Skin epidermis (tissue), 12 donors: ENCODE measurements around the gene SLC18A3.

Experiments used
- H3K27ac ChIP-seq, 21 experiments: fragments of 200-600 bp; sonication (generic) in 11 of 21; one replicate each; pipeline ENCODE4 v1.5.0; 2020; ENCODE audit warnings: mild to moderate bottlenecking in 3 of 21, inconsistent platforms in 2 of 21, moderate library complexity in 2 of 21
- H3K4me3 ChIP-seq, 7 experiments: fragments of 200-600 bp; sonication (generic) in 2 of 7; one replicate each; pipeline ENCODE4 v1.5.0; 2020; ENCODE audit warnings: inconsistent platforms in 2 of 7, mild to moderate bottlenecking in 2 of 7, moderate library complexity in 1 of 7

The SLC18A3 gene

GRCh38 chr10:49595003-49595712 lies 15.0 kb upstream of the SLC18A3 start:
- no peak overlapping the region for H3K4me3 ChIP-seq
- H3K27ac ChIP-seq: no peak overlapping the region

GRCh38 chr10:49595713-49596492 lies 14.2 kb upstream of the SLC18A3 start:
- Histone ChIP-seq H3K4me3 (no peak overlapping the region), H3K27ac (no peak overlapping the region)

- Histone ChIP-seq H3K4me3 (no peak overlapping the region), H3K27ac (no peak overlapping the region)
These were observed 13.7 kb upstream of the SLC18A3 start for GRCh38 chr10:49596493-49596809.

DNA sequence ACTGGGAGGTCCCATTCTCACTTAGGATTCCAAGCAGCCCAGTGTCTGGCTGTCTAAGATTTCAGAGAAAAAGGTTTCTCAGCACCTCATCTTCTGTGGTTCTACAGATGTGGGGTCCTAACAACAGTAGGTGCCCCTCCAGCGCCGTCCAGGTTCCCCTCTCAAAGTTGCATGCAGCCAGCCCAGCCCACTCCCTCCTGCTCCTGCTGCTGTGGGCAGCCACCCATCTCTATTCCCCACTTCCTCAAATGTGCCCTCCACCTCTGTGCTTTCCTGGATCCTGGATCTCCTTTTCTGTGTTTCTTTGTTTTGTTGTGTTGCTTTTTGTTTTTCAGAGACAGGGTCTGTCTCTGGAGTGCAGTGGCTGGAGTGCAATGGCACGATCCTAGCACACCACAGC lies 13.3 kb upstream of the SLC18A3 start:
- Histone ChIP-seq H3K27ac (no peak overlapping the region), H3K4me3 (no peak overlapping the region)

- Histone ChIP-seq H3K27ac (no peak overlapping the region), H3K4me3 (no peak overlapping the region)
These were observed 12.5 kb upstream of the SLC18A3 start for GRCh38 chr10:49597426-49598163.

DNA sequence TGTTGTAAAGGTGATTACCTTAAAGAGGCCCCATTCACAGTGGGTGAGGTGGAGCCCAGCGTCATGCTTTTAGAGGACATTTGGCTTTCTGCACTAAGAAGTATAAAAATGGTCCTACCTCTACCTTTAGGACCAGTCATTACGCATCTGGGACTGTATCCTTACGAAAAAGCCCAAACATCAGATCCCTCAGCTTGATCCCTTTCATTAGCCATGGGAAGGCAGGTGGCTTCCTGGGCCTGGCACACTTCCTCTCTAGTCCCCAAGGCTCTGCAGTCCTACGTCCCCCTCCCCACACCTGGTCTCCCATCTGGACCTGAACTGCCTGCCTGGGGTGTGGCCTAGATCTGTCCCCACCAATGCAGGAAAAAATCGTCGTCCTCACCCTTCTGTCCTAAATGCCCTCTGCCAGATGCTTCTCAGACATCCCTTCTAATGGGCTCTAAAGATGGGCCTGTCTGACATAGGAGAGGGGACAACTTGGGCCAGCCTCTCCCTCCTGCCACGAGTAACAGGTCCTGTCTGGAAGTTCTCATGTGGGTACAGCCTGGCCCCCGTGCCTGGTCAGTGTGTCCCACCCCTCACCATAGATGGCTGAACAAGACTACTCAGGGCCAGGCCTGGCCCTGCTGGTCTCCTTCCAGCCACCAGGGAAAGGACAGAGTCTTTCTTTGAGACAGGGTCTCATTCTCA lies 11.8 kb upstream of the SLC18A3 start:
- H3K27ac ChIP-seq: no peak overlapping the region
- no peak overlapping the region for H3K4me3 ChIP-seq

- Histone ChIP-seq H3K27ac (no peak overlapping the region), H3K4me3 (no peak overlapping the region)
These were observed 11.1 kb upstream of the SLC18A3 start for GRCh38 chr10:49598986-49599385.

GRCh38 chr10:49599546-49599945 lies 10.6 kb upstream of the SLC18A3 start:
- no peak overlapping the region for H3K4me3 ChIP-seq
- H3K27ac ChIP-seq: no peak overlapping the region

GRCh38 chr10:49600046-49600445 lies 10.1 kb upstream of the SLC18A3 start:
- no peak overlapping the region for H3K27ac ChIP-seq
- no peak overlapping the region for H3K4me3 ChIP-seq

DNA sequence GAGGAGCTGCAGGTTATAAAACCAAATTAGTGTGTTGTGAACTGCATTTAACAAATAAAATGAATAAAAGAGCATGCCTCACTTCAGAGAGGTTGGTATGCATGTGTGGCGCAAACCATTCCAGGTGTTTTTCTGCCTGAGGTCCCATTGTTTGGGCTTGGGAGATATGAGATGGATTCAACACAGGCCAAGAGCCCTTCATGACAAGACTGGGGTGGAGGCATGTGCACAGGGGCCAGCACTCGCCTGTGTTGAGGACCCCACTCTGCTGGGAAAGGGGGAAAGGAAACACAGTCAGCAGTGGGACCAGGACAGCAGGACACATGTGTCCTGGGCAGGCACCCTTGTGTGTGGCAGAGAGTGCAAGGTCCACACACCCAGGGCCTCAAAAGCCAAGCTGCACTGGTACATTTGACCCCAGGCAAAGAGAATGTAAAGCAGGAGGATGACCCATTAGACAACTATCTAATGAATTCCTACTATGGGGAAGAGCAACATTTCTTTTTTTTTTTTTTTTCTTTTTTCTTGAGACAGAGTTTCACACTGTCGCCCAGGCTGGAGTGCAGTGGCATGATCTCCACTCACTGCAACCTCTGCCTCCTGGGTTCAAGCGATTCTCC lies 9.2 kb upstream of the SLC18A3 start:
- Histone ChIP-seq H3K27ac (no peak overlapping the region), H3K4me3 (no peak overlapping the region)

DNA sequence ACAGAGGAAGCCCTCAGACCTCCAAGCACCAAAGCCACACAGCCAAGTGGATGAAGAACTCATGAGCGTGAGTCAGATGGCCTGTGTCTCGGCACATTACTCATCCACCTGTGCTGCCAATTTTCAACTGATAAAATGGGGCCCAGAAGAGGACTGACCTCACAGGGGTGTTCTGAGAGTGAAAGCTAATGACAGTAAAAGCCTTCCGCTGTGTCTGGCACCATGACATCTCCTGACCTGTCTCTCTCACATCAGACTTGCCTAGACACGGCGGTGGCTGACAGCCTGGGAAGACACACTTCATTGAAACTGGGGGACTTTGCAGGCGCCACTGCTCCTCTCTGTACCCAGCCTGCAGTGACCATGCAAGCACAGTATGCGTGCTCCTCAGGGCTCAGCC lies 8.3 kb upstream of the SLC18A3 start:
- Histone ChIP-seq H3K27ac (no peak overlapping the region), H3K4me3 (no peak overlapping the region)

GRCh38 chr10:49602380-49603023 lies 7.6 kb upstream of the SLC18A3 start:
- H3K27ac ChIP-seq: no peak overlapping the region
- no peak overlapping the region for H3K4me3 ChIP-seq

GRCh38 chr10:49605216-49605938 lies 4.7 kb upstream of the SLC18A3 start:
- H3K27ac ChIP-seq: no peak overlapping the region
- no peak overlapping the region for H3K4me3 ChIP-seq

- Histone ChIP-seq H3K27ac (no peak overlapping the region), H3K4me3 (no peak overlapping the region)
These were observed 4.1 kb upstream of the SLC18A3 start for GRCh38 chr10:49605939-49606509.

DNA sequence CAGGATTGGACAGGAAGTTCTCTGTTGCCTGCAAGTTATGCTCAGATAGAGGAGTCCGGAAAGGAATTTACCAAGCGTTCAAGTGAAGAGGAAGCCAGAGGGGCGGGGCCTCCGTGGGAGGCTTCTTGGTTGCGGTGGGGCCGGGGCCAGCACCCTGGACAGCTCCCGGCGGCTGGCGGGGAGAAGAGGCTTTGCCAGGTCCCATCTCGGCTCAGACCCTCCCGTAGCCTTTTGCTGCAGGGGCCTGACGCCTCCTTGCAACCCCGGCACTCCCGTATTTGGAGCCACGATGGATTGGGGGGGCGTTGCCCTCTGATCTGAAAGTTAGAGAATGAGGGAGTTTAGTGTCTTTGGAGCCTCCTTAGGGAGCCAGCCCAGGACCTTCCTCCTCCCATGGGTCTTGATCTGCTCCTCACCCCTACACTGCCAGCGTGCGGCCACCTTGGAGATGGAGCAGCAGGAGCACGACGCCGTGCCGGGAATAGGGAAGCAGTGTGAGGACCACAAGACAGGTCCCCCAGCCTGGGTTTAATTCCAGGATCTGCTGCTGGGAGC lies 3.1 kb upstream of the SLC18A3 start:
- H3K4me3 ChIP-seq: no peak overlapping the region

GRCh38 chr10:49608166-49609005 lies 1.7 kb upstream of the SLC18A3 start:
- Histone ChIP-seq H3K4me3 (no peak overlapping the region), H3K27ac (no peak overlapping the region)

More for the DNA sequence above, 3.1 kb upstream of the SLC18A3 start:
- no peak overlapping the region for H3K27ac ChIP-seq

DNA sequence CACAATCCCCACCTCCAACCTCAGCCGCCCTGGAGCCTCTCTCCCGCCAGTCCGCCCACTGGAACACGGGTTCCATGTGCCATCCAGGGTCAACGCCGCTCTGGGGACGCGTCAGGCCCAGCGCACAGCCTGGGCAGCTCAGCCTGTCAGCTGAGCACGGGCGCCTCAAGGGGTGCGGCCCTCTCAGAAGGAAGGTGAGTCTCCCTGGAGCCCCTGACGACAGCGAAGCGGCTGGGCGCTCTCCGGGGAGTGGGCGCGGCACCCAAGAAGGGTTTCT lies 1.2 kb upstream of the SLC18A3 start:
- Histone ChIP-seq H3K4me3 (no peak overlapping the region), H3K27ac (no peak overlapping the region)
